HEK293T (cell line): ENCODE results near the gene WDR89.

ENCODE experiments used
- BHLHE40 ChIP-seq: fragments of 450-650 bp; IDR thresholded peaks from 2 replicates; pipeline ENCODE4 v1.6.1; 2016; ENCODE audit warnings: mild to moderate bottlenecking, moderate library complexity, borderline replicate concordance
- SP1 ChIP-seq: fragments of 450-650 bp; IDR thresholded peaks from 2 replicates; pipeline ENCODE4 v1.6.1; 2017

DNA sequence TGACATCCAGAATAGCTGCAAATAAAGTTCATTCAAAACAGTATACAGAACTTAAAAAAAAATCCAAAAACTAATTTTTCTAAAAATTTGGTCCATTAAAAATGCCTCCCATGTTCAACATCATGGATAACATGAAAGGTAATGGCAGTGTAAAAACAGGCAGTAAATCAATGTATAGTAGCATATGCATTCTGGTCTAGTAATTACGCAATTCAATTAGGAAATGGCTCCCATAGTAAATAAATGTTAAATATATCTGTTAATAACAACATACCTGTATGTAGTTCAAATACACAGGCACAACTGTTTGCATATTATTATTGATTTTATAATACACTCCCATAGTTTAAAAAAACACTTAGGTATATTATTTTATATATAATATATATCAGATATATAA, 43.7 kb upstream of the WDR89 start:
- TF ChIP-seq BHLHE40 (no peak), SP1 (no peak)
